K562 (cell line): ENCODE data around the gene TBC1D10A. TPM values are rescaled to one million over a fixed set of nuclear protein-coding genes. Genes with fewer than 3 reads are reported as not detected.

Experiments used
- CLOCK ChIP-seq: fragments of 250-450 bp; sonication (Bioruptor Pico); IDR thresholded peaks from 2 replicates; pipeline ENCODE4 v1.4.0; 2020; ENCODE audit warnings: mild to moderate bottlenecking, moderate library complexity, borderline replicate concordance
- DACH1 ChIP-seq: fragments of 450-650 bp; IDR thresholded peaks from 2 replicates; pipeline ENCODE4 v1.6.1; 2018; ENCODE audit not compliant: partially characterized antibody
- ZFP30 ChIP-seq: fragments of 250-450 bp; sonication (Bioruptor Pico); IDR thresholded peaks from 2 replicates; pipeline ENCODE4 v1.8.0; 2022; ENCODE audit warnings: moderate library complexity, mild to moderate bottlenecking, inconsistent platforms, borderline replicate concordance
- ZNF12 ChIP-seq: sonication (generic); formaldehyde crosslinking; IDR thresholded peaks from 2 replicates; pipeline ENCODE4 v1.4.0; 2020; ENCODE audit warnings: mild to moderate bottlenecking, missing genetic modification reagents
- ZNF655 ChIP-seq: fragments of 250-450 bp; sonication (Bioruptor Pico); IDR thresholded peaks from 2 replicates; pipeline ENCODE4 v1.5.0; 2021
- polyA plus RNA-seq, 8 experiments: library from polyadenylated mRNA; depleted of rRNA in 4 of 8; stranded (reverse) in 5 of 8; unstranded in 3 of 8; fragments of >200 nt; fragmentation: Nextera tagmentation in 2 of 8; fragmentation: Illumina TruSeq in 1 of 8; extraction: Ambion mirVana in 2 of 8; extraction: Trizol in 1 of 8; gene quantifications; 2 replicates each; pipeline versions ENCODE4 v1.2.1 to v1.2.3, GENCODE V29; 2011 to 2014; ENCODE audit warnings: inconsistent platforms in 1 of 8, missing spikeins in 1 of 8
- total RNA-seq, 7 experiments: library from RNA; depleted of rRNA in 6 of 7; stranded (reverse); fragments of >200 nt in 6 of 7; fragmentation: Illumina TruSeq in 2 of 7; extraction: Trizol in 2 of 7; gene quantifications; 2 replicates each; pipeline versions ENCODE4 v1.2.1 to v1.2.3, GENCODE V29; 2011 to 2021; ENCODE audit warnings: low replicate concordance in 1 of 7
- TF ChIP-seq, protein P1 (sequence below): fragments of 200-800 bp; sonication (Bioruptor generic); IDR thresholded peaks from 2 replicates; pipeline ENCODE4 v1.6.1; 2016; ENCODE audit warnings: missing genetic modification characterization, missing compliant biosample characterization
- TF ChIP-seq, protein P2 (sequence below): fragments of 250-450 bp; sonication (Bioruptor Pico); IDR thresholded peaks from 2 replicates; pipeline ENCODE4 v1.4.0; 2020; ENCODE audit warnings: borderline replicate concordance

The TBC1D10A gene
- total and polyA plus RNA-seq, 9 of the 15 experiments (the other 6 are each of a cell fraction or from before 2014, with no cell fraction given) = 0.13 to 10.4 (median 4.6) TPM

DNA sequence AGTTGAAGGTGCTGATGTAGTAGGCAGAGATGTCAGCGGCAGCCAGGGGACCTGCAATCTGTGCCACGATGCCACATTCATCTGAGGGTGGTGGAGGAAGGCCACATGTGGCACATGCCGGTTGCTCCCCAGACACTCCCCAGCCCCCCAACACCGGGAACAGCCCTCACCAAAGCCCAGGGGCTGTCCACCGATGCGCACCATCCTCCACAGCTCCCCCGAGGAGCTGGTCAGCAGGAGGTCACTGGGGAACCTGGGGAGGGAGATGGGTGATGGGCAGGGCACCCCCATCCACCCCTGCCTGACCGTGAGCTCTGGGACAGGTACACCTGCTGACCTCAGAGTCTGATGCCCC is 40.9 kb downstream of the TBC1D10A start (continued):
- no peak for TF ChIP-seq ZNF12 (CRISPR knock-in tag)
- TF ChIP-seq, protein P1, sequence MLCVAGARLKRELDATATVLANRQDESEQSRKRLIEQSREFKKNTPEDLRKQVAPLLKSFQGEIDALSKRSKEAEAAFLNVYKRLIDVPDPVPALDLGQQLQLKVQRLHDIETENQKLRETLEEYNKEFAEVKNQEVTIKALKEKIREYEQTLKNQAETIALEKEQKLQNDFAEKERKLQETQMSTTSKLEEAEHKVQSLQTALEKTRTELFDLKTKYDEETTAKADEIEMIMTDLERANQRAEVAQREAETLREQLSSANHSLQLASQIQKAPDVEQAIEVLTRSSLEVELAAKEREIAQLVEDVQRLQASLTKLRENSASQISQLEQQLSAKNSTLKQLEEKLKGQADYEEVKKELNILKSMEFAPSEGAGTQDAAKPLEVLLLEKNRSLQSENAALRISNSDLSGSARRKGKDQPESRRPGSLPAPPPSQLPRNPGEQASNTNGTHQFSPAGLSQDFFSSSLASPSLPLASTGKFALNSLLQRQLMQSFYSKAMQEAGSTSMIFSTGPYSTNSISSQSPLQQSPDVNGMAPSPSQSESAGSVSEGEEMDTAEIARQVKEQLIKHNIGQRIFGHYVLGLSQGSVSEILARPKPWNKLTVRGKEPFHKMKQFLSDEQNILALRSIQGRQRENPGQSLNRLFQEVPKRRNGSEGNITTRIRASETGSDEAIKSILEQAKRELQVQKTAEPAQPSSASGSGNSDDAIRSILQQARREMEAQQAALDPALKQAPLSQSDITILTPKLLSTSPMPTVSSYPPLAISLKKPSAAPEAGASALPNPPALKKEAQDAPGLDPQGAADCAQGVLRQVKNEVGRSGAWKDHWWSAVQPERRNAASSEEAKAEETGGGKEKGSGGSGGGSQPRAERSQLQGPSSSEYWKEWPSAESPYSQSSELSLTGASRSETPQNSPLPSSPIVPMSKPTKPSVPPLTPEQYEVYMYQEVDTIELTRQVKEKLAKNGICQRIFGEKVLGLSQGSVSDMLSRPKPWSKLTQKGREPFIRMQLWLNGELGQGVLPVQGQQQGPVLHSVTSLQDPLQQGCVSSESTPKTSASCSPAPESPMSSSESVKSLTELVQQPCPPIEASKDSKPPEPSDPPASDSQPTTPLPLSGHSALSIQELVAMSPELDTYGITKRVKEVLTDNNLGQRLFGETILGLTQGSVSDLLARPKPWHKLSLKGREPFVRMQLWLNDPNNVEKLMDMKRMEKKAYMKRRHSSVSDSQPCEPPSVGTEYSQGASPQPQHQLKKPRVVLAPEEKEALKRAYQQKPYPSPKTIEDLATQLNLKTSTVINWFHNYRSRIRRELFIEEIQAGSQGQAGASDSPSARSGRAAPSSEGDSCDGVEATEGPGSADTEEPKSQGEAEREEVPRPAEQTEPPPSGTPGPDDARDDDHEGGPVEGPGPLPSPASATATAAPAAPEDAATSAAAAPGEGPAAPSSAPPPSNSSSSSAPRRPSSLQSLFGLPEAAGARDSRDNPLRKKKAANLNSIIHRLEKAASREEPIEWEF (CRISPR knock-in tag) = no peak
- no peak for TF ChIP-seq DACH1
- TF ChIP-seq CLOCK (CRISPR knock-in tag) = no peak
- TF ChIP-seq ZNF655 = no peak
- TF ChIP-seq, protein P2, sequence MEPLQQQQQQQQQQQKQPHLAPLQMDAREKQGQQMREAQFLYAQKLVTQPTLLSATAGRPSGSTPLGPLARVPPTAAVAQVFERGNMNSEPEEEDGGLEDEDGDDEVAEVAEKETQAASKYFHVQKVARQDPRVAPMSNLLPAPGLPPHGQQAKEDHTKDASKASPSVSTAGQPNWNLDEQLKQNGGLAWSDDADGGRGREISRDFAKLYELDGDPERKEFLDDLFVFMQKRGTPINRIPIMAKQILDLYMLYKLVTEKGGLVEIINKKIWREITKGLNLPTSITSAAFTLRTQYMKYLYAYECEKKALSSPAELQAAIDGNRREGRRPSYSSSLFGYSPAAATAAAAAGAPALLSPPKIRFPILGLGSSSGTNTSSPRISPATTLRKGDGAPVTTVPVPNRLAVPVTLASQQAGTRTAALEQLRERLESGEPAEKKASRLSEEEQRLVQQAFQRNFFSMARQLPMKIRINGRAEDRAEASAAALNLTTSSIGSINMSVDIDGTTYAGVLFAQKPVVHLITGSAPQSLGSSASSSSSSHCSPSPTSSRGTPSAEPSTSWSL (CRISPR knock-in tag) = no peak
- TF ChIP-seq ZFP30 = no peak
- TF ChIP-seq, all 486 proteins: peak for 0
